SK-N-SH (cell line): ENCODE measurements around the gene DSCAML1. TPM values are rescaled to one million over a fixed set of nuclear protein-coding genes. Genes with fewer than 3 reads are reported as not detected.

Experiments used
- CTCF ChIA-PET: fragments of 300-600, 350-600 bp; formaldehyde crosslinking; extraction: SDS; loops from one replicate; lab custom pipeline; 2021; lab: Yijun Ruan, JAX
- POLR2A ChIA-PET: fragments of 350-600 bp; sonication (Branson Sonifier 250); formaldehyde crosslinking; extraction: SDS; loops from one replicate; lab custom pipeline; 2020; ENCODE audit warnings: antibody characterized with exemption, inconsistent platforms; lab: Yijun Ruan, JAX
- DNase-seq: peaks from one replicate; pipeline ENCODE4 v3.0.0; 2012
- H2AFZ ChIP-seq: fragments of 200-600 bp; sonication (generic); 2 replicates; pipeline ENCODE4 v1.8.1; 2016; ENCODE audit warnings: antibody characterized with exemption, mild to moderate bottlenecking, low read depth
- H3F3A ChIP-seq: fragments of 200-600 bp; sonication (generic); replicated peaks from 2 replicates; pipeline ENCODE3; 2016; ENCODE audit warnings: antibody characterized with exemption, mild to moderate bottlenecking; ENCODE audit not compliant: insufficient read depth
- H3K27ac ChIP-seq, 2 experiments: fragments of 200-500 bp in 1 of 2; fragments of 200-600 bp in 1 of 2; sonication (Bioruptor generic) in 1 of 2; sonication (generic), shearing (Covaris generic) in 1 of 2; 2 replicates each; pipeline versions ENCODE4 v1.5.1 to v1.6.1; 2014 to 2016; ENCODE audit warnings: low read depth in 2 of 2, inconsistent platforms in 1 of 2, low read length in 1 of 2, mild to moderate bottlenecking in 1 of 2, mixed read lengths in 1 of 2
- H3K27me3 ChIP-seq: fragments of 200-600 bp; sonication (generic), shearing (Covaris generic); 2 replicates; pipeline ENCODE4 v1.6.1; 2016; ENCODE audit warnings: mixed run types; ENCODE audit not compliant: insufficient read depth
- H3K36me3 ChIP-seq, 2 experiments: fragments of 200-500 bp in 1 of 2; fragments of 200-600 bp in 1 of 2; sonication (Bioruptor generic) in 1 of 2; sonication (generic) in 1 of 2; replicated peaks in 1 of 2; 2 replicates each; pipeline versions ENCODE3 to v1.5.1; 2014 to 2016; ENCODE audit warnings: low read length in 1 of 2, mild to moderate bottlenecking in 1 of 2; ENCODE audit not compliant: insufficient read depth in 2 of 2, control insufficient read depth in 1 of 2
- H3K4me1 ChIP-seq, 2 experiments: fragments of 200-500 bp in 1 of 2; fragments of 200-600 bp in 1 of 2; sonication (Bioruptor generic) in 1 of 2; sonication (generic), shearing (Covaris generic) in 1 of 2; 2 replicates each; pipeline versions ENCODE4 v1.5.1 to v1.6.1; 2014 to 2016; ENCODE audit warnings: low read depth in 1 of 2, low read length in 1 of 2, mixed run types in 1 of 2; ENCODE audit not compliant: insufficient read depth in 2 of 2, control insufficient read depth in 1 of 2
- H3K4me2 ChIP-seq: fragments of 200-600 bp; sonication (generic), shearing (Covaris generic); 2 replicates; pipeline ENCODE4 v1.6.1; 2017; ENCODE audit warnings: mixed run types
- H3K4me3 ChIP-seq, 2 experiments: fragments of 200-500 bp in 1 of 2; fragments of 200-600 bp in 1 of 2; sonication (Bioruptor generic) in 1 of 2; sonication (generic), shearing (Covaris generic) in 1 of 2; 2 replicates each; pipeline versions ENCODE4 v1.5.1 to v1.8.1; 2014 to 2016; ENCODE audit warnings: low read depth in 2 of 2, inconsistent platforms in 1 of 2, low read length in 1 of 2, mild to moderate bottlenecking in 1 of 2, mixed read lengths in 1 of 2, moderate library complexity in 1 of 2
- H3K79me2 ChIP-seq: fragments of 200-600 bp; sonication (generic); 2 replicates; pipeline ENCODE4 v1.8.1; 2017; ENCODE audit warnings: mild to moderate bottlenecking; ENCODE audit not compliant: insufficient read depth
- H3K9ac ChIP-seq: fragments of 200-600 bp; sonication (generic); 2 replicates; pipeline ENCODE4 v1.6.1; 2017; ENCODE audit warnings: mixed run types
- H3K9me2 ChIP-seq: fragments of 200-600 bp; sonication (generic); 2 replicates; pipeline ENCODE4 v1.6.1; 2017; ENCODE audit warnings: mixed run types
- H3K9me3 ChIP-seq: fragments of 200-600 bp; sonication (generic); 2 replicates; pipeline ENCODE4 v1.6.1; 2017; ENCODE audit warnings: mixed run types, mild to moderate bottlenecking, moderate library complexity
- H4K20me1 ChIP-seq: fragments of 200-600 bp; sonication (generic); 2 replicates; pipeline ENCODE4 v1.6.1; 2017; ENCODE audit warnings: mild to moderate bottlenecking, mixed run types; ENCODE audit not compliant: insufficient read depth
- ELF1 ChIP-seq: IDR thresholded peaks from 2 replicates; pipeline ENCODE4 v1.4.0; 2012
- EZH2phosphoT487 ChIP-seq: fragments of 200-600 bp; sonication (generic); IDR thresholded peaks from 2 replicates; pipeline ENCODE4 v1.6.1; 2017; ENCODE audit warnings: low read depth, mixed run types, mild to moderate bottlenecking, antibody characterized with exemption, moderate library complexity, borderline replicate concordance
- FOSL2 ChIP-seq: IDR thresholded peaks from 2 replicates; pipeline ENCODE4 v1.4.0; 2012; ENCODE audit warnings: low read depth, mild to moderate bottlenecking, moderate library complexity, borderline replicate concordance
- MEF2A ChIP-seq: IDR thresholded peaks from 2 replicates; pipeline ENCODE4 v1.4.0; 2012; ENCODE audit warnings: low read depth, borderline replicate concordance
- NFIC ChIP-seq: IDR thresholded peaks from 2 replicates; pipeline ENCODE4 v1.4.0; 2012; ENCODE audit warnings: borderline replicate concordance
- NRF1 ChIP-seq: IDR thresholded peaks from 2 replicates; pipeline ENCODE4 v1.6.1; 2012; ENCODE audit warnings: low read depth, mild to moderate bottlenecking, low read length
- POLR2AphosphoS5 ChIP-seq: IDR thresholded peaks from 2 replicates; pipeline ENCODE4 v1.6.1; 2012; ENCODE audit warnings: low read depth, low read length
- RAD21 ChIP-seq: IDR thresholded peaks from 2 replicates; pipeline ENCODE4 v1.6.1; 2012; ENCODE audit warnings: mild to moderate bottlenecking, low read length
- RCOR1 ChIP-seq: fragments of 150-350 bp; IDR thresholded peaks from 2 replicates; pipeline ENCODE4 v1.6.1; 2017; ENCODE audit warnings: antibody characterized with exemption, low read length
- SMC3 ChIP-seq: IDR thresholded peaks from 2 replicates; pipeline ENCODE4 v1.6.1; 2012; ENCODE audit warnings: low read depth, low read length, improper control_type of control experiment
- TEAD4 ChIP-seq: IDR thresholded peaks from 2 replicates; pipeline ENCODE4 v1.4.0; 2012; ENCODE audit warnings: mild to moderate bottlenecking, borderline replicate concordance; ENCODE audit not compliant: insufficient read depth
- USF2 ChIP-seq: fragments of 150-350 bp; IDR thresholded peaks from 2 replicates; pipeline ENCODE4 v1.6.1; 2017; ENCODE audit warnings: antibody characterized with exemption, low read length, low read depth, borderline replicate concordance
- YY1 ChIP-seq: IDR thresholded peaks from 2 replicates; pipeline ENCODE4 v1.4.0; 2012; ENCODE audit warnings: low read depth, mild to moderate bottlenecking
- WGBS: methylation state at CpG from one replicate; pipeline ENCODE4 v1.1.6; 2017; ENCODE audit warnings: low lambda C conversion rate; 5-methylcytosine and 5-hydroxymethylcytosine counted together
- polyA plus RNA-seq, 3 experiments: library from polyadenylated mRNA; depleted of rRNA; stranded (reverse); fragments of >200 nt; gene quantifications; 2 replicates each; pipeline ENCODE4 v1.2.3, GENCODE V29; 2012

The DSCAML1 gene
- polyA plus RNA-seq, 1 of the 3 experiments (the other 2 are of a cell fraction), result not detected

- CTCF ChIA-PET, result interaction anchor here (0.8 to 1.2 kb wide), 2 partner anchors 8 to 206 kb away, joined by 3 read pairs; no protein-coding TSS in a partner anchor
- Histone ChIP-seq H3K36me3 (no peaks in the 10 kb centered on the region), H4K20me1 (no peaks in the 10 kb centered on the region), H3K4me3 (no peak overlapping the region), H3K9me2 (no peaks in the 10 kb centered on the region), H3K27me3 (no peaks in the 10 kb centered on the region), H3K9ac (no peak overlapping the region), H3K4me1 (peaks cover 0 to 11% of the 10 kb centered on the region in 2 experiments; a peak in 1 of 4 replicates), H3K4me2 (no peak overlapping the region), H3K9me3 (no peaks in the 10 kb centered on the region), H2AFZ (no peak overlapping the region), H3F3A (no peaks in the 10 kb centered on the region), H3K27ac (no peak overlapping the region), H3K79me2 (no peaks in the 10 kb centered on the region)
- no peak for DNase-seq
- POLR2A ChIA-PET, result no interaction called here
- WGBS, result 50% methylated on average over 8 of the region's 9 CpGs
- TF ChIP-seq TEAD4, result no peak
- no peak for TF ChIP-seq MEF2A
- no peak for TF ChIP-seq USF2
- TF ChIP-seq NRF1, result no peak
- TF ChIP-seq EZH2phosphoT487, result no peak
- TF ChIP-seq RCOR1, result no peak
- TF ChIP-seq SMC3, result no peak
- no peak for TF ChIP-seq YY1
- no peak for TF ChIP-seq NFIC
- no peak for TF ChIP-seq POLR2AphosphoS5
- TF ChIP-seq RAD21, result no peak
- no peak for TF ChIP-seq FOSL2
Observed at GRCh38 chr11:117601006-117601708, 195.9 kb downstream of the DSCAML1 start.

GRCh38 chr11:117600234-117600783, 196.7 kb downstream of the DSCAML1 start:
- no peak overlapping the region for H3K27ac ChIP-seq
- no peaks in the 10 kb centered on the region for H3F3A ChIP-seq
- H3K4me1 ChIP-seq, result peaks cover 0 to 11% of the 10 kb centered on the region in 2 experiments; a peak in 1 of 4 replicates
- no peak overlapping the region for H2AFZ ChIP-seq
- no peaks in the 10 kb centered on the region for H3K9me3 ChIP-seq
- no peaks in the 10 kb centered on the region for H3K27me3 ChIP-seq
- no peak for TF ChIP-seq ELF1
- no peak overlapping the region for H3K9ac ChIP-seq
- no peaks in the 10 kb centered on the region for H3K36me3 ChIP-seq
- ChIA-PET POLR2A (no interaction called here), CTCF (interaction anchor here (0.8 to 1.3 kb wide), 3 partner anchors 174 to 219 kb away, joined by 3 read pairs; no protein-coding TSS in a partner anchor)
- 71% methylated on average over 9 of the region's 10 CpGs for WGBS
- H4K20me1 ChIP-seq, result no peaks in the 10 kb centered on the region
- DNase-seq, result no peak
- H3K4me2 ChIP-seq, result no peak overlapping the region
- no peak overlapping the region for H3K4me3 ChIP-seq
- no peaks in the 10 kb centered on the region for H3K79me2 ChIP-seq
- no peaks in the 10 kb centered on the region for H3K9me2 ChIP-seq
